Ascending aorta (tissue), 2 donors: ENCODE data around the gene ZMIZ1. TPM values are rescaled to one million over a fixed set of nuclear protein-coding genes. Genes with fewer than 3 reads are reported as not detected.

Source experiments
- DNase-seq, 2 donors: peaks; one replicate each; pipeline ENCODE4 v3.0.0-alpha.2; 2019; ENCODE audit warnings: low spot score in 2 of 2
- H3K27ac ChIP-seq, 2 donors: fragments of 200-600 bp; sonication (generic); one replicate each; pipeline ENCODE4 v1.5.1; 2016 to 2017; ENCODE audit warnings: mild to moderate bottlenecking in 1 of 2
- H3K27me3 ChIP-seq: fragments of 200-600 bp; sonication (generic); one replicate; pipeline ENCODE4 v1.5.1; 2017
- H3K36me3 ChIP-seq, 2 donors: fragments of 200-600 bp; sonication (generic); one replicate each; pipeline ENCODE4 v1.5.1; 2016
- H3K4me1 ChIP-seq, 2 donors: fragments of 200-600 bp; sonication (generic); one replicate each; pipeline ENCODE4 v1.5.1; 2016 to 2017; ENCODE audit warnings: mild to moderate bottlenecking in 1 of 2
- H3K4me3 ChIP-seq, 2 donors: fragments of 200-600 bp; sonication (generic); one replicate each; pipeline ENCODE4 v1.5.1; 2016 to 2017; ENCODE audit warnings: mild to moderate bottlenecking in 1 of 2
- H3K9me3 ChIP-seq, 2 donors: fragments of 200-600 bp; sonication (generic); one replicate each; pipeline ENCODE4 v1.5.1; 2016
- CTCF ChIP-seq, 3 experiments: fragments of 200-600 bp in 2 of 3; fragments of 450-650 bp in 1 of 3; sonication (generic) in 2 of 3; IDR thresholded peaks; one replicate each; pipeline ENCODE4 v1.5.1; 2016 to 2019; ENCODE audit warnings: antibody characterized with exemption in 3 of 3, mild to moderate bottlenecking in 1 of 3, moderate library complexity in 1 of 3
- intact Hi-C: fragments of 100-400 bp; cut with DNase I; formaldehyde crosslinking; loops from one replicate; pipeline ENCODE4 v1.15.1; 2023
- total RNA-seq: library from RNA; depleted of rRNA; stranded (reverse); fragments of >200 nt; gene quantifications from one replicate; pipeline ENCODE4 v1.1.0, GENCODE V29; 2016

The ZMIZ1 gene
- total RNA-seq, 1 donor from 2014 or later: 96.2 TPM

- intact Hi-C loops: no loop called here
- H3K27me3 ChIP-seq: no peaks in the 10 kb centered on the region
- H3K9me3 ChIP-seq: no peaks in the 10 kb centered on the region
- peaks cover 23 to 76% of the 10 kb centered on the region in 2 donors for H3K4me1 ChIP-seq
- no peak for TF ChIP-seq CTCF (IDR thresholded peaks at IDR 0.05)
- DNase-seq: no peak
- no peaks in the 10 kb centered on the region for H3K36me3 ChIP-seq
- H3K27ac ChIP-seq: peak overlapping the region in 1 of 2 donors; percentile 10
- no peak overlapping the region for H3K4me3 ChIP-seq
Observed at GRCh38 chr10:79181227-79181626, 112.5 kb downstream of the ZMIZ1 start.

- H3K27me3 ChIP-seq: no peaks in the 10 kb centered on the region
- TF ChIP-seq CTCF (IDR thresholded peaks at IDR 0.05): no peak
- peaks cover 16 to 69% of the 10 kb centered on the region in 2 donors for H3K4me1 ChIP-seq
- no peaks in the 10 kb centered on the region for H3K9me3 ChIP-seq
- intact Hi-C loops: no loop called here
- H3K27ac ChIP-seq: peak overlapping the region; percentile 10 to 29
- H3K36me3 ChIP-seq: peaks cover 0 to 2% of the 10 kb centered on the region in 2 donors
- DNase-seq: no peak
- no peak overlapping the region for H3K4me3 ChIP-seq
Observed at GRCh38 chr10:79181698-79182521, 113.1 kb downstream of the ZMIZ1 start.

- DNase-seq: no peak
- Histone ChIP-seq H3K9me3 (no peaks in the 10 kb centered on the region), H3K36me3 (peaks cover 6 to 9% of the 10 kb centered on the region in 2 donors), H3K27ac (peak overlapping the region; percentile 29 to 49), H3K27me3 (no peaks in the 10 kb centered on the region), H3K4me3 (no peak overlapping the region), H3K4me1 (peaks cover 11 to 59% of the 10 kb centered on the region in 2 donors)
- intact Hi-C loops: no loop called here
- no peak for TF ChIP-seq CTCF (IDR thresholded peaks at IDR 0.05)
Observed at GRCh38 chr10:79182781-79183467, 114.2 kb downstream of the ZMIZ1 start.

GRCh38 chr10:79183468-79183865 is 114.7 kb downstream of the ZMIZ1 start:
- H3K27ac ChIP-seq: peak overlapping the region in 1 of 2 donors; percentile 49
- no peaks in the 10 kb centered on the region for H3K9me3 ChIP-seq
- peaks cover 8 to 54% of the 10 kb centered on the region in 2 donors for H3K4me1 ChIP-seq
- no peak for DNase-seq
- peaks cover 6 to 9% of the 10 kb centered on the region in 2 donors for H3K36me3 ChIP-seq
- intact Hi-C loops: no loop called here
- H3K4me3 ChIP-seq: no peak overlapping the region
- no peak for TF ChIP-seq CTCF (IDR thresholded peaks at IDR 0.05)
- no peaks in the 10 kb centered on the region for H3K27me3 ChIP-seq

GRCh38 chr10:79184145-79184625 is 115.4 kb downstream of the ZMIZ1 start:
- Histone ChIP-seq H3K36me3 (peaks cover 6 to 9% of the 10 kb centered on the region in 2 donors), H3K4me3 (no peak overlapping the region), H3K9me3 (no peaks in the 10 kb centered on the region), H3K27me3 (no peaks in the 10 kb centered on the region), H3K27ac (peak overlapping the region; percentile 14 to 34), H3K4me1 (peaks cover 8 to 47% of the 10 kb centered on the region in 2 donors)
- no peak for TF ChIP-seq CTCF (IDR thresholded peaks at IDR 0.05)
- intact Hi-C loops: no loop called here
- DNase-seq: no peak
